Ishikawa (cell line): ENCODE measurements around the gene ASTN2.

ENCODE experiments used
- CREB1 ChIP-seq: IDR thresholded peaks from 2 replicates; pipeline ENCODE4 v1.6.1; 2012; ENCODE audit warnings: low read depth
- EGR1 ChIP-seq: IDR thresholded peaks from 2 replicates; pipeline ENCODE4 v1.6.1; 2012
- EP300 ChIP-seq: IDR thresholded peaks from 2 replicates; pipeline ENCODE4 v1.6.1; 2012; ENCODE audit warnings: borderline replicate concordance
- MAX ChIP-seq: IDR thresholded peaks from 2 replicates; pipeline ENCODE4 v1.6.1; 2012
- RAD21 ChIP-seq: IDR thresholded peaks from 2 replicates; pipeline ENCODE4 v1.6.1; 2012; ENCODE audit warnings: low read depth
- REST ChIP-seq: IDR thresholded peaks from 2 replicates; pipeline ENCODE4 v1.6.1; 2012; ENCODE audit warnings: low read depth, mild to moderate bottlenecking
- TAF1 ChIP-seq: IDR thresholded peaks from 2 replicates; pipeline ENCODE4 v1.6.1; 2012; ENCODE audit warnings: low read depth, mild to moderate bottlenecking
- TCF12 ChIP-seq: IDR thresholded peaks from 2 replicates; pipeline ENCODE4 v1.6.1; 2012; ENCODE audit warnings: low read depth
- TEAD4 ChIP-seq: IDR thresholded peaks from 2 replicates; pipeline ENCODE4 v1.6.1; 2012
- YY1 ChIP-seq: IDR thresholded peaks from 2 replicates; pipeline ENCODE4 v1.6.1; 2012; ENCODE audit warnings: low read depth
- ZBTB7A ChIP-seq: IDR thresholded peaks from 2 replicates; pipeline ENCODE4 v1.6.1; 2012; ENCODE audit warnings: low read depth

DNA sequence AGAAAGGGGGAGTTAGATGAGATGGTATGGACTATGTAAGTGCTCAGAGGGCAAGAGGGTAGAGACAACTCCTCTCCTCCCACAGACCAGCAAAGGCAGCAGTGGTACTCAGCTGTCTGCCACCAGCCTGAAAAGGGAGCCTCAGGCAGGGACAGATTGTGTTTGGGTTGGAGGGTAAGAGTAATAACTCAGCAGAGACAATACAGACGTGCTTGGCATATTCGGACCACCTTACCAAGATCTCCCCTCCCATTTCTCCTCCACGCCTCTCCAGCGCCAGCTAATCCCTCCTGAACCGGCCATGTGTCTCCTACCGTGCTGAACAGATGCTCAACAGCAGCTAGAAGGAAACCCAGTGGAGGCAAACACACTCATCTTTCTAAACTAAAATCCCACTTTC, 180.8 kb downstream of the ASTN2 start:
- TF ChIP-seq RAD21 (no peak), TCF12 (no peak), MAX (no peak), EP300 (no peak), TAF1 (no peak), YY1 (no peak), TEAD4 (no peak), REST (no peak), ZBTB7A (no peak), EGR1 (no peak), CREB1 (no peak)
